HFFc6 (cell line): Measurements from ENCODE around the gene ADCY4. TPM values are rescaled to one million over a fixed set of nuclear protein-coding genes. Genes with fewer than 3 reads are reported as not detected.

Experiments
- DNase-seq: peaks from one replicate; pipeline ENCODE4 v3.0.0-alpha.2; 2018
- H3K27ac Mint-ChIP-seq: 2 replicates; pipeline ENCODE4 v1.8.0; 2020; ENCODE audit warnings: mild to moderate bottlenecking, mixed read lengths
- H3K27me3 Mint-ChIP-seq: 2 replicates; pipeline ENCODE4 v1.8.0; 2021; ENCODE audit warnings: mild to moderate bottlenecking, moderate library complexity, mixed read lengths; ENCODE audit not compliant: insufficient read depth
- H3K36me3 Mint-ChIP-seq: 2 replicates; pipeline ENCODE4 v1.8.0; 2021; ENCODE audit warnings: low read depth, mixed read lengths
- H3K4me1 Mint-ChIP-seq: 2 replicates; pipeline ENCODE4 v1.8.0; 2020; ENCODE audit warnings: low read depth, mixed read lengths
- H3K4me3 Mint-ChIP-seq: 2 replicates; pipeline ENCODE4 v1.8.0; 2020; ENCODE audit warnings: mild to moderate bottlenecking, moderate library complexity, mixed read lengths
- H3K9me3 Mint-ChIP-seq: 2 replicates; pipeline ENCODE4 v1.8.0; 2020; ENCODE audit warnings: mild to moderate bottlenecking, mixed read lengths
- long read RNA-seq: library from polyadenylated mRNA; unstranded; transcript quantifications from one replicate; pipeline ENCODE4 v2.0.0, GENCODE V29; 2019
- total RNA-seq, 6 experiments: library from RNA; stranded (reverse); fragmentation: NEBNext Ultra II Directional; extraction: Animal tissue kit (Norgen Biotek cat#: 25700); gene quantifications; 2 replicates in 1 of 6; 3 replicates in 5 of 6; pipeline ENCODE4 v1.2.3, GENCODE V29; 2021
- TF ChIP-seq, protein P1 (sequence below): fragments of 200-600 bp; sonication (generic); IDR thresholded peaks from 2 replicates; pipeline ENCODE4 v1.5.0; 2021; ENCODE audit warnings: antibody characterized with exemption, mild to moderate bottlenecking

ADCY4 gene
- total RNA-seq, result under 1 TPM in 3 of 6 experiments, not detected in 3; 0.25 to 0.41 (median 0.34) TPM
- long read RNA-seq, result 0 reads

- no peak for DNase-seq
- Mint-ChIP-seq H3K36me3 (no peaks in the 10 kb centered on the region), H3K4me3 (peak within 1 kb of the TSS; percentile 87), H3K9me3 (no peaks in the 10 kb centered on the region), H3K27me3 (peaks cover 45% of the 10 kb centered on the region), H3K4me1 (peaks cover 18% of the 10 kb centered on the region), H3K27ac (no peak within 1 kb of the TSS)
- TF ChIP-seq, protein P1, sequence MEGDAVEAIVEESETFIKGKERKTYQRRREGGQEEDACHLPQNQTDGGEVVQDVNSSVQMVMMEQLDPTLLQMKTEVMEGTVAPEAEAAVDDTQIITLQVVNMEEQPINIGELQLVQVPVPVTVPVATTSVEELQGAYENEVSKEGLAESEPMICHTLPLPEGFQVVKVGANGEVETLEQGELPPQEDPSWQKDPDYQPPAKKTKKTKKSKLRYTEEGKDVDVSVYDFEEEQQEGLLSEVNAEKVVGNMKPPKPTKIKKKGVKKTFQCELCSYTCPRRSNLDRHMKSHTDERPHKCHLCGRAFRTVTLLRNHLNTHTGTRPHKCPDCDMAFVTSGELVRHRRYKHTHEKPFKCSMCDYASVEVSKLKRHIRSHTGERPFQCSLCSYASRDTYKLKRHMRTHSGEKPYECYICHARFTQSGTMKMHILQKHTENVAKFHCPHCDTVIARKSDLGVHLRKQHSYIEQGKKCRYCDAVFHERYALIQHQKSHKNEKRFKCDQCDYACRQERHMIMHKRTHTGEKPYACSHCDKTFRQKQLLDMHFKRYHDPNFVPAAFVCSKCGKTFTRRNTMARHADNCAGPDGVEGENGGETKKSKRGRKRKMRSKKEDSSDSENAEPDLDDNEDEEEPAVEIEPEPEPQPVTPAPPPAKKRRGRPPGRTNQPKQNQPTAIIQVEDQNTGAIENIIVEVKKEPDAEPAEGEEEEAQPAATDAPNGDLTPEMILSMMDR, result no peak
Observed at GRCh38 chr14:24334431-24335291, at the start of gene ADCY4. Gene ADCY4, minus strand, starts transcription at chr14:24335071. Its CDS starts 419 bp downstream, at chr14:24334652.

DNA sequence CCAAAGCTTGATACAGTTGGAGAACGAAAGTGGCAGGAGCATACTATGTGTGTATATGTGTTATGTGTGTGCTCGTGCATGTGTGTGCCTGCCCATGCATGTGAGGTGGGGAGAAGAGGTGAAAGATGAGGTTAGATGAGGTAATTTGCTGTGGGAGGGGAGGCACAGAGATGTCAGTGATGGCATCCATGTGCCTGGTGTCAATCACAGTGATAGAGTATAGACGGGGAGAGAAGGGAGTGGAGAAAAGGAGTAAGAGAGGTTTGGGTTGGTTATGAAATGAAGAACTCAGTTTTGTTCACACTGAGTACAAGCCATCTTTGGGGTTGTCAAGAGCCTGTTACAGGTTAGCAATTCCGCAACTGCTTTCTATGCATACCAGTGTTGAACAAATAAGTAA lies 49.3 kb upstream of the ADCY4 start:
- Mint-ChIP-seq H3K27me3 (peaks cover 5% of the 10 kb centered on the region), H3K27ac (no peak overlapping the region), H3K36me3 (no peaks in the 10 kb centered on the region), H3K4me3 (no peak overlapping the region), H3K9me3 (no peaks in the 10 kb centered on the region), H3K4me1 (peaks cover 11% of the 10 kb centered on the region)
- TF ChIP-seq, protein P1, result no peak
- no peak for DNase-seq

GRCh38 chr14:24382064-24382371 lies 47.1 kb upstream of the ADCY4 start:
- Mint-ChIP-seq H3K27me3 (peaks cover 7% of the 10 kb centered on the region), H3K27ac (no peak overlapping the region), H3K36me3 (peaks cover 3% of the 10 kb centered on the region), H3K9me3 (no peaks in the 10 kb centered on the region), H3K4me1 (peaks cover 10% of the 10 kb centered on the region; the same call in 1 of the 2 replicates), H3K4me3 (no peak overlapping the region)
- DNase-seq, result no peak
- TF ChIP-seq, protein P1, result no peak

DNA sequence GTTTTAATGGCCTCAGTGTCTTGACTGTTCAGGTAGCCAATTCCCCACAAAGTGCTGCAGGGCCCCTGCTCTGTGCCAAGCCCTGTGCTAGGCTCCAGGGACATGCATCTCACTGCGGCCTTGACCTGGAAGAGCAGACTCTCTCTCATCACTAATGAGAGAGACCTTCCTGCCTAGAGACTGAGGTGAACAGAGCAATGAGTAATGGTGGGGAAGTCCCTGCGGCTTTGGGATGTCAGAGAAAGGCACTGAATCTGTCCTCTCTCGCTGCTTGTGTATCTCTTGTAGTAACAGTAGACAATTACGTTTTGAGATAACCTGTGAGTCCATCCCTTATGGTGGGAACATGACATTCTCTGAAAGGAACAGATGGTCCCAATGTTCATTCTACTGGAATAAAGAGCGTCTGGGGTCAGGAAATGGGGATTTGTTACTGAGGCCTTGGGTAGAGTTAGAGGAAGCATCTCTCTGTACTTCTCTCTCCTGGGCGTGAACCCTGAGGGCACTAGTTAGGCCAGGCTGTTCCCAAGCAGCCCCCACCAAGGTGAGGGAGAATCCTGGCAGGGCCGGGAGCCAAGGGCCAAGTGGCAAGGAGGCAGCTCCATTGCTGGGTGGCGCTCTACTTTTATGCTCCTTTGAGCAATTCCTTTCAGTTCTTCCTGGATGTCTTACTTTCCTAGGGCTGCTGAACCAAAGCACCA lies 46.6 kb upstream of the ADCY4 start:
- TF ChIP-seq, protein P1, result no peak
- Mint-ChIP-seq H3K36me3 (peaks cover 7% of the 10 kb centered on the region), H3K9me3 (no peaks in the 10 kb centered on the region), H3K27me3 (peaks cover 2% of the 10 kb centered on the region), H3K4me1 (peaks cover 12% of the 10 kb centered on the region; the same call in 1 of the 2 replicates), H3K27ac (no peak overlapping the region), H3K4me3 (no peak overlapping the region)
- no peak for DNase-seq

DNA sequence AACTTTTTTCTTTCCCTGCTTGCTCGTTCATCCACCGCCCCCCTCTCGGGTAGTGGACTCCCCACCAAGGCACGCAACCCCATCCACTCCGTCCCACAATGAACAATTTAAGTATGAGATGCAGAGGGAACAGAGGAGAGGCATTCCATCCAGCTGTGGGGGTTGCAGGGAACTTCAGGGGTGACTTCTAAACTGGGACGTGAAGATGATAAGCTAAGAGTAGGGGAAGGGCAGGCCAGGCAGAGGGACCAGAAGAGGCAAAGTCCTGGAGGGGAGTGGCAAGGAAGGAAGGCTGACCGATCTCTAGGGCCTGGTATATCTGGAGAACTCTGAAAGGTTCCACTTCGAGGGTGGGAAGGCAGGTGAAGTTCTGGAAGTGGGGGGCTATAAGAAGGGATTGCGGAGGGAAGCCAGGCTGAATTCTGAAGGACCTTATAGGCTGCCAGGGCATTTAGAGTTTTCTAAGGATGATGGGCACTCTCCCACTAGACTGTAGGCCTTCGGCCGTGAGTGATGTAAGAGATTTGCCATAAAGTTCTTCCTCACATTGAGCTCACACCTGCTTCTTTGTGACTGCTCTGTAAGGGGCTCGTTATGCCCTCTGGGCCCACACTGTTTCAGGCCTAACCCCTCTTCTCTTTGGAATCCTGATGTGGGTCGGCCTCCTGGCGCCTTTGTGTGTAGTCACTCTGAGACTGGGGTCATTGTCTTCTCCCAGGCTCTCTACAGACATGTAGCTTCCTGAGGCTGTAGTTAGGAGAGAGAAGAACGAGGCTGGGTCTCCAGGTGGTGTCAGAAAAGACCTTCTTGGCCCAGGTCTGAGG lies 45.2 kb upstream of the ADCY4 start:
- Mint-ChIP-seq H3K27ac (no peak overlapping the region), H3K27me3 (peaks cover 2% of the 10 kb centered on the region), H3K4me1 (peaks cover 12% of the 10 kb centered on the region; the same call in 1 of the 2 replicates), H3K4me3 (no peak overlapping the region), H3K36me3 (peaks cover 7% of the 10 kb centered on the region), H3K9me3 (no peaks in the 10 kb centered on the region)
- TF ChIP-seq, protein P1, result no peak
- no peak for DNase-seq
